ENCODE data around the gene GPX5. TPM values are rescaled to one million over a fixed set of nuclear protein-coding genes. Genes with fewer than 3 reads are reported as not detected.
A peak's percentile ranks its signal among the peaks of the same experiment; 100 is the strongest.

Gene GPX5
- total and polyA plus RNA-seq, 2 experiments from 2014 or later = not detected

DNA sequence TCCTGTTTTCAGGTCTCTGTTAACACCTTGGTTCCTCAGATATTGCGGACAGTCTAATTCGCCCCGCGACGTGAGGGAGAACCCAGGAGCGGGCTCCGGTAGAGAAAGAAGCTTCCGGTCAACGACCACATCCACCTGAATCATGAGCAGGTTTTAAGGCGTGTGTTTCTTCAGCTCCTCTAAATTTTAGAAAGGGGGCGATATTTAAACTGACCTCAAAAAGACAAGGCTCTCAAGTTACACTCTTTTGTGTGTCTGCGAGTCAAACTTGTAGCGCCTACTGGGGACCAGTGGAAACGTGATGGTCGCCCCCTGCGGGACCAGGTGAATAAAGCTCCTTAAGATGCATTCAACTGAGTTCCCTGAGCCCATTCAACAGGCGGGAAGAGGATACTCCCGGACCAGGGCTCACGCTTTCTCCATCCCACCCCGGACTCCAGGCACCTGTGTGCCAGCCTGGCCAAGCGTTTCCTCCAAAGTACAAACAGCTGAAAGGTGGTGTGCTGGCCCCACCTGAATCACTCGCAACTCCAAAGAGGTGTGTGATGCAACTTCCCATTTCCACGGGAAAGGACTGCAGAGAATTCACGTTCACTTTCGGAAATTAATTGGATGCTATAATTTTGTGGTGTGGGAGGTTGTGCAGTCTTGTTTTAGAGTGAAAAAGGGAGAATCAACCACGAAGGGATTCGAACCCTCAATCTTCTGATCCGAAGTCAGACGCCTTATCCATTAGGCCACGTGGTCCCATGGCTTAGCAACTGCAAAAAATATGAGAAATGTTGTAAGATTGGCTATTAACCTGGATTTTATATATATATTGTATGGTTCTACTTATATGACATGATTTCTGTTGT is 17.0 kb downstream of the GPX5 start (continued):
- no peak for TF ChIP-seq JUNB (IDR thresholded peaks at IDR 0.05; ENCODE audit: unreplicated experiment)
- no peak for TF ChIP-seq ZNF114 (CRISPR knock-in tag; IDR thresholded peaks at IDR 0.05)
- TF ChIP-seq, protein P1, sequence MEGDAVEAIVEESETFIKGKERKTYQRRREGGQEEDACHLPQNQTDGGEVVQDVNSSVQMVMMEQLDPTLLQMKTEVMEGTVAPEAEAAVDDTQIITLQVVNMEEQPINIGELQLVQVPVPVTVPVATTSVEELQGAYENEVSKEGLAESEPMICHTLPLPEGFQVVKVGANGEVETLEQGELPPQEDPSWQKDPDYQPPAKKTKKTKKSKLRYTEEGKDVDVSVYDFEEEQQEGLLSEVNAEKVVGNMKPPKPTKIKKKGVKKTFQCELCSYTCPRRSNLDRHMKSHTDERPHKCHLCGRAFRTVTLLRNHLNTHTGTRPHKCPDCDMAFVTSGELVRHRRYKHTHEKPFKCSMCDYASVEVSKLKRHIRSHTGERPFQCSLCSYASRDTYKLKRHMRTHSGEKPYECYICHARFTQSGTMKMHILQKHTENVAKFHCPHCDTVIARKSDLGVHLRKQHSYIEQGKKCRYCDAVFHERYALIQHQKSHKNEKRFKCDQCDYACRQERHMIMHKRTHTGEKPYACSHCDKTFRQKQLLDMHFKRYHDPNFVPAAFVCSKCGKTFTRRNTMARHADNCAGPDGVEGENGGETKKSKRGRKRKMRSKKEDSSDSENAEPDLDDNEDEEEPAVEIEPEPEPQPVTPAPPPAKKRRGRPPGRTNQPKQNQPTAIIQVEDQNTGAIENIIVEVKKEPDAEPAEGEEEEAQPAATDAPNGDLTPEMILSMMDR (conservative IDR thresholded peaks at IDR 0.05; ENCODE audit: low read depth in 2 of 2) = peak; percentile 75 to 80
- no peak for TF ChIP-seq NANOG (IDR thresholded peaks at IDR 0.05; ENCODE audit: borderline replicate concordance)
- no peak for TF ChIP-seq EZH2 (IDR thresholded peaks at IDR 0.05; ENCODE audit: low read depth, unreplicated experiment)

DNA sequence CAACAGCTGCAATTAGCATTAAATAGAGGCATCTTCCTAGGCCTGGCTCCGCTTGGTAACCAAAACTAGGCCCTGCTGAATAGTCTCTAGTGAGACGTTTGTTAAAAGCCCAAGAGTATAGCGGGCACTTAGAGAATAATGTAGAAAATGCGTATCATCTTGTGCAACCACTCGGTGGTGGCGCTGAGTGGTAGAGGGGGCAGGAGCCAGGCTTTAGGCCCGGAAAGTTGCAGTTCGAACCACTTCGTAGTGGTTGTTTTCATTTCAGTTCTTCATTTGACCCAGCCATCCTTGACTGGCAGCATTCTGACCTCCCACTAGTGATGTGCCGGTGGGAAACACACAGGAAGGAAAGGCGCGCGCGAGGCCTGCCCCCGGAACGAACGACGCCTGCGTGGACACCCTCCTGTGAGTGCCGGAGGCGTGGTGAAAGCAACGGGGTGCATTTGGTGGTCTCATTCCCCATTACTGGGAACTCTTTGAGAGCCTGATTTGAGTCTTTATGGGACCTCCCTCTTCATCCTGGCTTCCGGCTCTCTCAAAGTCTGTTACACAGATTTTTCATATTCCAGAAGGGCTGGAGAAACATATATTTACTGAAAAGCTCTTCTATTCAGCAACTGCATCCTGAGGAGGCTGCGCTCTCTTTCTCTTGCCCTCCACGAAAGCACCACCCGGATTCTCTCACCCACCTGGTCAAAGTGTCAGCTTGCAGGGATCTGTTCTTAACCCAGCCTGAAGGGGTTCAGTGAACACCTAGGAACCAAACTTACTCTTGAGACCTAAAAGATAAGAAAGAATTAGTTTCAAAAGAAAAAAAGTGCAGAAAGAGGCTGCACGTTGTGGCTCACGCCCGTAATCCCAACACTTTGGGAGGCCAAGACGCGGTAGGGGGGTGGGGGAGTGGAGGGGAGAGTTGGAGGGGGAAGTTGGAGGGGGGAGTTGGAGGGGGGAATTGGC is 18.2 kb downstream of the GPX5 start:
- Histone ChIP-seq H3K4me2 (peak overlapping the region; percentile 75), H2AFZ (peak overlapping the region; percentile 94), H3K4me3 (peak overlapping the region; percentile 75), H3K4me1 (ENCODE audit: insufficient read depth) (0 out of 2 replicates have a peak, but pooled peaks cover 4% of the 10 kb centered on the region), H3K9me2 (ENCODE audit: insufficient read depth) (no peaks in the 10 kb centered on the region), H3K79me2 (replicated peaks; ENCODE audit: insufficient read depth) (no peaks in the 10 kb centered on the region), H3K27ac (ENCODE audit: low read depth) (peak overlapping the region; percentile 27), H4K20me1 (replicated peaks; ENCODE audit: insufficient read depth) (no peaks in the 10 kb centered on the region), H3K36me3 (ENCODE audit: insufficient read depth) (no peaks in the 10 kb centered on the region), H3F3A (replicated peaks; ENCODE audit: low read depth) (0 out of 2 replicates have a peak, but pooled peaks cover 5% of the 10 kb centered on the region), H3K27me3 (ENCODE audit: insufficient read depth) (no peaks in the 10 kb centered on the region)
- H3K4me3 Mint-ChIP-seq = peak overlapping the region; percentile 84
- peak overlapping the region; percentile 93 for H3K27ac Mint-ChIP-seq
- DNase-seq (ENCODE audit: low spot score) = peak; percentile 63
- peak; percentile 40 for ATAC-seq
- H3K9me3 Mint-ChIP-seq = peaks cover 4% of the 10 kb centered on the region; the same call in 1 of the 3 replicates
- no peaks in the 10 kb centered on the region for H3K36me3 Mint-ChIP-seq (ENCODE audit: low read depth)
- H3K27me3 Mint-ChIP-seq (ENCODE audit: insufficient read depth, low read depth, poor library complexity) = peaks cover 25% of the 10 kb centered on the region
- H3K4me1 Mint-ChIP-seq = peaks cover 9% of the 10 kb centered on the region
- TF ChIP-seq POLR2AphosphoS5 (IDR thresholded peaks at IDR 0.05; ENCODE audit: low read depth) (no peak), CREB1 (CRISPR knock-in tag; IDR thresholded peaks at IDR 0.05; ENCODE audit: low read depth) (no peak), EZH2phosphoT487 (IDR thresholded peaks at IDR 0.05; ENCODE audit: unreplicated experiment) (no peak), ZNF114 (CRISPR knock-in tag; IDR thresholded peaks at IDR 0.05) (no peak), EZH2 (IDR thresholded peaks at IDR 0.05; ENCODE audit: low read depth, unreplicated experiment) (no peak), JUNB (IDR thresholded peaks at IDR 0.05; ENCODE audit: unreplicated experiment) (no peak), NANOG (IDR thresholded peaks at IDR 0.05; ENCODE audit: borderline replicate concordance) (no peak), STAT1 (IDR thresholded peaks at IDR 0.05; ENCODE audit: unreplicated experiment) (no peak), ZNF331 (CRISPR knock-in tag; IDR thresholded peaks at IDR 0.05; ENCODE audit: low read depth) (no peak)
- TF ChIP-seq, protein P1 (conservative IDR thresholded peaks at IDR 0.05; ENCODE audit: low read depth in 2 of 2) = no peak
- TF ChIP-seq, protein P2, sequence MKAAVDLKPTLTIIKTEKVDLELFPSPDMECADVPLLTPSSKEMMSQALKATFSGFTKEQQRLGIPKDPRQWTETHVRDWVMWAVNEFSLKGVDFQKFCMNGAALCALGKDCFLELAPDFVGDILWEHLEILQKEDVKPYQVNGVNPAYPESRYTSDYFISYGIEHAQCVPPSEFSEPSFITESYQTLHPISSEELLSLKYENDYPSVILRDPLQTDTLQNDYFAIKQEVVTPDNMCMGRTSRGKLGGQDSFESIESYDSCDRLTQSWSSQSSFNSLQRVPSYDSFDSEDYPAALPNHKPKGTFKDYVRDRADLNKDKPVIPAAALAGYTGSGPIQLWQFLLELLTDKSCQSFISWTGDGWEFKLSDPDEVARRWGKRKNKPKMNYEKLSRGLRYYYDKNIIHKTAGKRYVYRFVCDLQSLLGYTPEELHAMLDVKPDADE (IDR thresholded peaks at IDR 0.05) = no peak
- TF ChIP-seq, protein P3, sequence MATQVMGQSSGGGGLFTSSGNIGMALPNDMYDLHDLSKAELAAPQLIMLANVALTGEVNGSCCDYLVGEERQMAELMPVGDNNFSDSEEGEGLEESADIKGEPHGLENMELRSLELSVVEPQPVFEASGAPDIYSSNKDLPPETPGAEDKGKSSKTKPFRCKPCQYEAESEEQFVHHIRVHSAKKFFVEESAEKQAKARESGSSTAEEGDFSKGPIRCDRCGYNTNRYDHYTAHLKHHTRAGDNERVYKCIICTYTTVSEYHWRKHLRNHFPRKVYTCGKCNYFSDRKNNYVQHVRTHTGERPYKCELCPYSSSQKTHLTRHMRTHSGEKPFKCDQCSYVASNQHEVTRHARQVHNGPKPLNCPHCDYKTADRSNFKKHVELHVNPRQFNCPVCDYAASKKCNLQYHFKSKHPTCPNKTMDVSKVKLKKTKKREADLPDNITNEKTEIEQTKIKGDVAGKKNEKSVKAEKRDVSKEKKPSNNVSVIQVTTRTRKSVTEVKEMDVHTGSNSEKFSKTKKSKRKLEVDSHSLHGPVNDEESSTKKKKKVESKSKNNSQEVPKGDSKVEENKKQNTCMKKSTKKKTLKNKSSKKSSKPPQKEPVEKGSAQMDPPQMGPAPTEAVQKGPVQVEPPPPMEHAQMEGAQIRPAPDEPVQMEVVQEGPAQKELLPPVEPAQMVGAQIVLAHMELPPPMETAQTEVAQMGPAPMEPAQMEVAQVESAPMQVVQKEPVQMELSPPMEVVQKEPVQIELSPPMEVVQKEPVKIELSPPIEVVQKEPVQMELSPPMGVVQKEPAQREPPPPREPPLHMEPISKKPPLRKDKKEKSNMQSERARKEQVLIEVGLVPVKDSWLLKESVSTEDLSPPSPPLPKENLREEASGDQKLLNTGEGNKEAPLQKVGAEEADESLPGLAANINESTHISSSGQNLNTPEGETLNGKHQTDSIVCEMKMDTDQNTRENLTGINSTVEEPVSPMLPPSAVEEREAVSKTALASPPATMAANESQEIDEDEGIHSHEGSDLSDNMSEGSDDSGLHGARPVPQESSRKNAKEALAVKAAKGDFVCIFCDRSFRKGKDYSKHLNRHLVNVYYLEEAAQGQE (IDR thresholded peaks at IDR 0.05; ENCODE audit: unreplicated experiment) = no peak

Measured in GM23338 (cell line).